Activated T-helper 9 cell treated with anti-CD3 and anti-CD28 coated beads, Interleukin-2, amount 50 U/mL, for 16 hours (primary cell): Measurements from ENCODE around the gene RIC1.
"Not testable (repeated sequence)": the region's sequence is repeated elsewhere in the genome, so short reads cannot be mapped to it uniquely, and the experiment has no call there.

Experiments used
- DNase-seq: peaks from one replicate; pipeline ENCODE4 v3.0.0-alpha.2; 2020; ENCODE audit warnings: low read depth

The RIC1 gene

DNA sequence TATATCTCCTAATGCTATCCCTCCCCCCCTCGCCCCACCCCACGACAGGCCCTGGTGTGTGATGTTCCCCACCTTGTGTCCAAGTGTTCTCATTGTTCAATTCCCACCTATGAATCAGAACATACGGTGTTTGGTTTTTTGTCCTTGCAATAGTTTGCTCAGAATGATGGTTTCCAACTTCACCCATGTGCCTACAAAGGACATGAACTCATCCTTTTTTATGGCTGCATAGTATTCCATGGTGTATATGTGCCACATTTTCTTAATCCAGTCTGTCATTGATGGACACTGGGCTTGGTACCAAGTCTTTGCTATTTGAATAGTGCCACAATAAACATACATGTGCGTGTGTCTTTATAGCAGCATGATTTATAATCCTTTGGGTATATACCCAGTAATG is 93.8 kb downstream of the RIC1 start:
- not testable (repeated sequence) for DNase-seq

- DNase-seq = no peak
Observed at GRCh38 chr9:5735072-5735471, 106.2 kb downstream of the RIC1 start.

GRCh38 chr9:5736563-5737346 is 107.8 kb downstream of the RIC1 start:
- no peak for DNase-seq

GRCh38 chr9:5743109-5743508 is 114.2 kb downstream of the RIC1 start:
- no peak for DNase-seq

DNA sequence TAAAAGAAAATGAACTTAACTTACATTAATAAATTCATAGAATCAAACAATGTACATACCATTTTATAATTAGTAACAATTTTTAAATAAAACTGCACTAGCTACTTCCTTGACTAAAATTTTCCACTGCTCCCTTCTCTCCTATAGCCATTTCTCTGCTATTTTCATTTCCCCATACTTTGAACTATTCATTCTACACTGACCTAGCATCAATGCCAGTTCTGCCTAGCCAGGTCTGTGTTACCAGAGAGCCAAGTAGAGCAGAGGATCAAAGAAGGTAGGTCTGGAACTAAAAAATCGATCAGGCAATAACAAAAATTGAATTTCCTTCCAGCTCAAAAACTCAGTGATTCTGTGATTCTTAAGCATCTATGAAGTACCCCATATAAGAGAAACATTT is 119.5 kb downstream of the RIC1 start:
- no peak for DNase-seq

DNA sequence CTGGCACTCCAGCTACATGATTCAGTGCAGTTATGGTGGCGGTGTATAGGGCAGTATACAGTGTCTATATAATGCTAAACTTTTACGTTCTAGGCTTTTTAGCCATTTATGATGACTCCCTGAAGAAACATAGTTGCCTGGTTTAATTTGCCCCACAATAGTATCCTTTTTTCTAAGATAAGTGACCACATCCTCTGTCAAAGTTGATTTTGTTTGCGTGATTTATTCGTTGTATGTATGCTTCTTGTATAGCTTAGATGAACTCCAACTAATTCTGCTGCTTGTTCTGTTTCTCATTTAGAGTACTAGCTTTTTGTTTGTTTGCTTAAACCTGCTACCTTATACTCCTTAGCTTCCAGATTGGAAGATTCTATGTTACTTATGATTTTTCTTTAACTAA is 120.4 kb downstream of the RIC1 start:
- DNase-seq = no peak

DNA sequence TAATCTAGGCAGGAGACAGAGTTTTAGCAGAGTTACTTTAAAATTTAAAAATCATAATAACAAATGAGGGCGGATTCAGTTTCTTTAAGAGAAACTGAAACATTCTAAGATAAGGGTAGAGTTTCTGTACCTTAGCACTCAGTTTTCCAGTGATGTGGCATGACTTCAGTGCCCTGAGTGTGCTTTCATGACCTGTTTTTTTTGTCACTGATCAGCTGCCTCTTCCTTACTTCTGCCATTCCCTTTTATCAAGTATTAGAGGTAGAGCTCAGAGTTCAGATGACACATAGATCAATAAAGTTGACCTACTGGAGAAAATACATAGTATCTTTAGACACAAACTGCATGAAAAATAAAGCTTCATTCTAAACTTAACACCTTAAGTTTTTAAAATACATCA is 121.7 kb downstream of the RIC1 start:
- no peak for DNase-seq

- no peak for DNase-seq
Observed at GRCh38 chr9:5756633-5757032, 127.7 kb downstream of the RIC1 start.

GRCh38 chr9:5760338-5760737 is 131.4 kb downstream of the RIC1 start:
- DNase-seq = no peak

GRCh38 chr9:5762421-5762820 is 133.5 kb downstream of the RIC1 start:
- DNase-seq = no peak

DNA sequence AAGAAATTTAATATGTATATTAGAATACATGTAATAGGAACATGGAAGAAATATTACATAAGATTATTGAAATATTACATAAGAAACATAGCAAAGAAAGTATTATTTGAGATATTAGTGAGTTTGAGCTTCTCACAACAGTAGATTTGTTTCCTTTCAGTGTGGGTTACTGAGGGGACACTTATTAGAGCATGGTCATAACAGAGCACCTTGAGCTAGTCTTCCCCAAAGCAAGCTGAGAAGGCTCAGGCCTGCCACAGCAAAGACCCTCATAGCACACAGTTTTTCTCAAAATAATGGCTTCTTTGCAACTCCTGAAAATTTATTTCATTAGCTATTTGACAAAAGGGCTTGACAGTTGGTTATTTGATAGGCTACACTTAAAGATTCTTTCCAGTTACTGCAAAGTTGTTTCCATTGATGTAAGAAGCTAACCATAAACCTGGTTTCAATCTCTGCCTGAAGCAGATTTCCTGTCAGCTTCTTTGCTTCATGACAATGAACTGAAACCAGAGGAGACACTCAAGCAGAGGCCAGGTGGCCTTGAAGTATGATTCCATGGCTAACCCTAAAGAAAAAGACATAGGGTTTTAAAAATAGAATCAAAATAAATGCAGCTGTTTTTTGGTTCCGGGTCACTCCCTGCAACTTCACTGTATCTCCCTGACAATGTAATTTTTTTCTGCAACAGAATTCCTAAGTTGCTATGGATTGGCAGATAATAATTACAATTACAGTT is 135.4 kb downstream of the RIC1 start:
- no peak for DNase-seq

DNA sequence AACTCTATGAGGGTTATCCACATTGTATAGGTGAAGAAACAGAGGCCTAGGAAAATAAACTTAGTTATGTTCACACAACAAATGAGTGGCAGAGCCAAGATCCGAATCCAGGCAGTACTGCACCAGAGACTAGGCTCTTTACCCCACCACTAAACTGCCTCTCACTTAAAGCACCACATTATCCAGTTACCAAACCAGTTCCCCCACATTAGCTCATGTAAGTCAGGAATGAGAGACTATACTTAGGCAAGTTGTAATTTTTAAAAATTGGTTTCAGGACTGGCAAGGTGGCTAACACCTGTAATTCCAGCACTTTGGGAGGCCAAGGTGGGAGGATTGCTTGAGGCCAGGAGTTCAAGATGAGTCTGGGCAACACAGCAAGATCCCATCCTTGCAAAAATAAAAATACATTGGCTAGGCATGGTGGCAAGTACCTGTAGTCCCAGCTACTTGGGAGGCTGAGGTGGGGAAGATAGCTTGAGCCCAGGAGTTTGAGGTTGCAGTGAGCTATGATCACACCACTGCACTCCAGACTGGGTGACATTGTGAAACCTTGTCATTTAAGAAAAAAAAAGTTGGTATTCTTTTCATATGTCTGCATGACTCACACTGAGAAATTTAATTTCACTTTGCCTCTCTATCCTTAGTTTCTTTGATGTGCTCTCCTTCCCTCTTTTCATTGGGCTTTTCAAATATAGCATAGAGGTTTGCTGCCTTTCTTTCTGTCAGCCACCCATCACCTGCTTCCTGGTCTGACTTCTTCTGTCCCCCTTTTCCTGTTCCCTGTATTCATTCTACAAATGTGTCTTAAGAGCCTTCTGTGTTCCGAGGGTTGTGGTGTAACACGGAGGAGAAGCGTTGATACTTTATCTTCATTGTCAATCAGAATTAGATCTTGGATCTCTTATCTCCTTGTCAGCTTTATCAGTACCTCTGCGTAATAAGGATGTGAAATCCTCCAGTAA is 139.3 kb downstream of the RIC1 start:
- no peak for DNase-seq

GRCh38 chr9:5773324-5773999 is 144.6 kb downstream of the RIC1 start:
- DNase-seq = no peak

GRCh38 chr9:5778805-5779204 is 149.9 kb downstream of the RIC1 start:
- DNase-seq = no peak

- DNase-seq = not testable (repeated sequence)
Observed at GRCh38 chr9:5779705-5780218, 150.9 kb downstream of the RIC1 start.

DNA sequence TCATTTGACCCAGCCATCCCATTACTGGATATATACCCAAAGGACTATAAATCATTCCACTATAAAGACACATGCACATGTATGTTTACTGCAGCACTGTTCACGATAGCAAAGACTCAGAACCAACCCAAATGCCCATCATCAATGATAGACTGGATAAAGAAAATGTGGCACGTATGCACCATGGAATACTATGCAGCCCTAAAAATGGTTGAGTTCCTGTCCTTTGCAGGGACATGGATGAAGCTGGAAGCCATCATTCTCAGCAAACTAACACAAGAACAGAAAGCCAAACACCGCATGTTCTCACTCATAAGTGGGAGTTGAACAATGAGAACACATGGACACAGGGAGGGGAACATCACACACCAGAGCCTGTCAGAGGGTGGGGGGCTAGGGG is 154.5 kb downstream of the RIC1 start:
- DNase-seq = not testable (repeated sequence)

DNA sequence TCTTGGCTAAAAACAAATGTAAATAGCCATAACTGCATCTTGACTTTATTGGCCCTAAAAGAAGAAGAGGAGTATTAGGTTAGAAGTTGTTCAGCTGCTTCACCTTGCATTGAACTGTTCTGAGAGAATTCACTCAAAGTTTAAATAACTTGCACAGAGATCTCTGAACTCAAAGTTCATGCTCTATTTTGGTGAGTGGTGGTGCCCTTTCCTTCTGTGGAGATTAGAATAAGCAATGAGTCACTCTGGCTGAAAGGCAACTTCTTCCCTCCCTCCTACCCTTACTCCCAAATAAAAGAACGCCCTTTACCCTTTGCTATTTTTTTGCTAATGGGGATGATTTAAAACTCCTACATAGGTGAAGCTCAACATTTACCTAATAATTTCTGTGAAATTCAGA is 155.1 kb downstream of the RIC1 start:
- no peak for DNase-seq

DNA sequence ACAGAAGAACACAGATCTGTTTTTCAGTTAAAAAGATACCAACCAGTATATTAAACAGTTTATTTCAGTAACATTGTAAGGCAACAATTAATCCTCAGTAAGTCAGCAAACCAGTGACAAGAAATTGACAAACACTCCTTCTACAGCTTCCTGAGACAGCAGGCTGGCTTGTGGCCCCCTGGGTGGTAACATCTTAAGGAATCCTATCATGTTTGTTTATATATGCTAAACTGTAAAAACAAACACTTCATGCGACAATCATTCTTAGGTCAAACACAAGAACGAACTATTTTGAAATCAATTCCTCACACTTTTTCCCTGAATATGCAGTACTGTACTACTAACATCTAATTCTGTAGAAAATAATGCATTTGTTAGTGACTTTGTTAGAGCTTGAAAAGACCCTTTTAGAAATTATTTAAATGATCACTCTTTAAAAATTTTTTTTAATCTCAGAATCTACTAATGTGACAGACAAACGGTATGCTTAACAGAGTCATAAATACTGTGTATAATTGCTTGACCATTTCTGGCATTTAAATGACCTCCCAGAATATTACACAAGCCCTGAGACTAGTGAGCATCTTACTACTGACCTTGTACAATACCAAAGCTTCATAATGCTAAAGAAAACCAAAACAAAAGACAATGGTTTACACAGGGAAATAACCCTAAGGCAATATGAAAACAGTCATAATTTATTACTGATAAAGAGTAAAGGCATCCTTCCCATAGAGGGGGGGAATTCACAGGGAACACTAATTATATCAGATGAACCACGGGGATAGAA is 155.8 kb downstream of the RIC1 start:
- no peak for DNase-seq

DNA sequence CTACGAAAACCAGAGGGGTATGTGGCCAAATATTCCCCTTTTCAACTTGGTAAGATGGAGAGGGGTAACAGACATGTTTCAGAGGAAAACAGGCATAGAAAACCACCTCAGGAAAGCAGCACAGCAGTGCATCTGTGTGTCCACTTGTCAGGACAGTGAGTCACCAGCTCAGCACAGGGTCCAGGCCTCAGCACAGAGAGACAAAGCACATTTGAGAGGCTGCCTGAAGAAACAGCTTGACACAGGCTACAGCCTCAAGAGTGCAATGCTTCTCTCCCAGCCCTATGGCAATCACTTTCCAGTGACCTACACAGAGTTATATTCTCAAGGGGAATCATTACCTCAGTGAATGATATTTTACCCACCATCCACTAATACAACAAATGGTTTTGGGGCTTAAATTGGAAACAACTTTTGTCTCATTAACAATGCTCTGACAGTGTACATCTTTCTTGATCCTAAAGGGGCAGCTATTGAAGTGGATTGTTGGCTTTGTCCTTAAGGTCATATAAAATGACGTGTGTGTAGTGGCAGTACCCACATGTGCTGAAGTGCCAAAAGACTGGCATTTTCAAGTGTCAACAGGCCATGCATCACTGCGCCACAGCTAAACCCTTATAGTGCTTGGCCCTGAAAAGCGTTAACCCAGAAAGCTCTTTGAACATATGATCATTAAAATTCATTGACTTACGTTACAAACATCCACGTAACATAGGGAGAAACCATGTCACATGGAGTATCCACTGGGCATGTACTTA is 157.6 kb downstream of the RIC1 start:
- no peak for DNase-seq

DNA sequence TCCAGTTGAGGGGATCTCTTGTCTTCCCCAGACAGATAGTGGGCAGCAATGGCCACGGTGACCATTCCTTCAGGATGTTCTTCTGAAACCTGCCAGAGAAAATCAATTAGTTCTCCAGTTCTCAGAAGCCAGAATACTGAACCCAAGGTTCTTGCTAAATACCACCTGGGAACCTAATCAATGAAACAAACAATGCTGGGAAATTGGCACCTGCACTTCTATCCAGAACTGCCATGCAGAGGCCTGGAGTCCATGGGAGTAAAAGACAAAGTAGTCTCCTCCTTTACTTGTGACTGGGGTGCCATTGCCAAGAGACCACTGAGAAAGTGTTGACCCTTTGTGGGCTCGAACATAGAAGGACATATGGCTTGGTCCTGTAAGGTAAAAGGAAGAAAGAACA is 158.3 kb downstream of the RIC1 start:
- no peak for DNase-seq
